Peyer's patch (tissue), 4 donors: Measurements from ENCODE around the gene SOD1.

Source experiments
- CTCF ChIP-seq, 6 experiments: fragments of 450-650 bp in 4 of 6; fragments of 200-600 bp in 2 of 6; sonication (generic) in 1 of 6; IDR thresholded peaks; one replicate each; pipeline ENCODE4 v1.5.1; 2017 to 2019; ENCODE audit warnings: antibody characterized with exemption in 6 of 6, mild to moderate bottlenecking in 3 of 6, moderate library complexity in 1 of 6
- POLR2A ChIP-seq, 2 donors: fragments of 450-650 bp; IDR thresholded peaks; one replicate each; pipeline ENCODE4 v1.5.1; 2017; ENCODE audit warnings: antibody characterized with exemption in 2 of 2, mild to moderate bottlenecking in 2 of 2, moderate library complexity in 2 of 2

- no peak for TF ChIP-seq POLR2A (IDR thresholded peaks at IDR 0.05)
- TF ChIP-seq CTCF (IDR thresholded peaks at IDR 0.05), result no peak
These were observed 37.1 kb upstream of the SOD1 start for GRCh38 chr21:31622397-31622796.
